ENCODE measurements around the gene TAF7.
"Not testable (repeated sequence)": the region's sequence is repeated elsewhere in the genome, so short reads cannot be mapped to it uniquely, and the experiment has no call there.

TAF7 gene

GRCh38 chr5:141320225-141321169 is at the start of gene TAF7:
TAF7 (minus strand) TSS chr5:141320784; CDS start chr5:141320044, 740 bp downstream.
- peak; percentile 44 for DNase-seq

DNA sequence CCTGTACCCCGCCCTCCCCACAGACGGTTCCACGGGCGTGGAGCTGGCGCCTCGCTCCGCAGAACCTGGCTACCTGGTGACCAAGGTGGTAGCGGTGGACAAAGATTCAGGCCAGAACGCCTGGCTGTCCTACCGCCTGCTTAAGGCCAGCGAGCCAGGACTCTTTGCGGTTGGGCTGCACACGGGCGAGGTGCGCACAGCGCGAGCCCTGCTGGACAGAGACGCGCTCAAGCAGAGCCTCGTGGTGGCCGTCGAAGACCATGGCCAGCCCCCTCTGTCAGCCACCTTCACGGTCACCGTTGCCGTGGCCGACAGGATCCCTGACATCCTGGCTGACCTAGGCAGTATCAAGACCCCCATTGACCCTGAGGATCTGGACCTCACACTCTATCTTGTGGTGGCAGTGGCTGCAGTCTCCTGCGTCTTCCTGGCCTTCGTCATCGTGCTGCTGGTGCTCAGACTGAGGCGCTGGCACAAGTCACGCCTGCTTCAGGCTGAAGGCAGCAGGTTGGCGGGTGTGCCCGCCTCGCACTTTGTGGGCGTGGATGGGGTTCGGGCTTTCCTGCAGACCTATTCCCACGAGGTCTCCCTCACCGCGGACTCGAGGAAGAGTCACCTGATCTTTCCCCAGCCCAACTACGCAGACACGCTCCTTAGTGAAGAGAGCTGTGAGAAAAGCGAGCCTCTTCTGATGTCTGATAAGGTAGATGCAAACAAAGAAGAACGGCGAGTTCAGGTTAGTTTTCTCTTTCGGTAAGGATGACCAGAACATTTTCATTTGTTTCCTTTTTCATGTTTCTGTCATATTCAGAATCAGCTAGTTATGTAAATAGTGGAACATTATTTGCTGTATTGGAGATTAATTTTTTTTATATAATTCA is 45.7 kb upstream of the TAF7 start:
- no peak for DNase-seq

DNA sequence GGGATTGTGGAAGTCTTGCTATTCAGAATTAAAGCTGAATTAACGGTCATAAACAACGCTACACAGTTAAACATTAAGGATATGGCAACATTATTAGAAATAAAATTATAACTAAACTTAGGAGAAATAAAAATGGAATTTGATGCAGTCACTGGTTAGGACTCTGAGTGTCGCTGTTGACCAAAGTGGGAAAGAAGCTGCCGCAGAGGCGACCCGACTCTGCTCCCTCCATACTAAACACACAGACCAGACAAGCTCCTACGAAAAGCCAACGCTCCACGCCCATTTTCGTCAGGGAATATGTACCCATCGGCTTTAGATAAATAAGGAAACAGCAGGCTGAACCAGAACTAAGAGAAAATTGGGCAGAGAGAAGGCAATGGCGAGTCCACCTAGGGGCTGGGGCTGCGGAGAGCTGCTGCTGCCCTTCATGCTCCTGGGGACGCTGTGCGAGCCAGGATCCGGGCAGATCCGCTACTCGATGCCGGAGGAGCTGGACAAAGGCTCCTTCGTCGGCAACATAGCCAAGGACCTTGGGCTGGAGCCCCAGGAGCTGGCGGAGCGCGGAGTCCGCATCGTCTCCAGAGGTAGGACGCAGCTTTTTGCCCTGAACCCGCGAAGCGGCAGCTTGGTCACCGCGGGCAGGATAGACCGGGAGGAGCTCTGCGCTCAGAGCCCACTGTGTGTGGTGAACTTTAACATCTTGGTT is 43.5 kb upstream of the TAF7 start, which contains the start of gene PCDHGA5:
Gene PCDHGA5 (plus strand): TSS at position 211 of the 709 bp plus-strand sequence. CDS start 169 bp downstream, at position 380.
- no peak for DNase-seq

- no peak for DNase-seq
These were observed 42.1 kb upstream of the TAF7 start for GRCh38 chr5:141362719-141363118.

- DNase-seq: no peak
These were observed 40.1 kb upstream of the TAF7 start for GRCh38 chr5:141360685-141361084.

DNA sequence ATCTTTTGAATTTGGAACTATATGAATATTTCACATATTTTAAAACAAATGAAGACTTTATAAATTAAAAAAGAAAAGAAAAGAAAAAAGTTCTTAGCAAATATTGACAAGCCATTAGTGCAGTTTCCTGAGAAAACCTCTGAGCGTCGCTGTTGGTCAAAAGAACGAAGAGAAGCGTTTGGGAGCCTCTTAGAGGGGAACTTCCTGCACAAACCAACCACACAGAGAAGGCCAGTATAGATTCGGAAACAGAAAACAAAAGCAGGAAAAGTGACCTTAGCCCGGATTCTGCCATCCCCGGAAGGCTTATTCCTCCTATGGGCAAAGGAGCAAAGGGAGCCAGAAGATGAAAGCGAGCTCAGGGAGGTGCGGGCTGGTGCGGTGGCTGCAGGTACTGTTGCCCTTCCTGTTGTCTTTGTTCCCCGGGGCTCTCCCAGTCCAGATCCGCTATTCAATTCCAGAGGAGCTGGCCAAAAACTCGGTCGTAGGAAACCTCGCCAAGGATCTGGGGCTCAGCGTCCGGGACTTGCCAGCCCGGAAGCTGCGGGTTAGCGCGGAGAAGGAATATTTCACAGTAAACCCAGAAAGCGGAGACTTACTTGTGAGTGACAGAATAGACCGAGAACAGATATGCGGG is 39.3 kb upstream of the TAF7 start, which contains the start of gene PCDHGB2:
Gene PCDHGB2 (plus strand): TSS at position 205 of the 637 bp plus-strand sequence. CDS start 142 bp downstream, at position 347.
- no peak for DNase-seq

DNA sequence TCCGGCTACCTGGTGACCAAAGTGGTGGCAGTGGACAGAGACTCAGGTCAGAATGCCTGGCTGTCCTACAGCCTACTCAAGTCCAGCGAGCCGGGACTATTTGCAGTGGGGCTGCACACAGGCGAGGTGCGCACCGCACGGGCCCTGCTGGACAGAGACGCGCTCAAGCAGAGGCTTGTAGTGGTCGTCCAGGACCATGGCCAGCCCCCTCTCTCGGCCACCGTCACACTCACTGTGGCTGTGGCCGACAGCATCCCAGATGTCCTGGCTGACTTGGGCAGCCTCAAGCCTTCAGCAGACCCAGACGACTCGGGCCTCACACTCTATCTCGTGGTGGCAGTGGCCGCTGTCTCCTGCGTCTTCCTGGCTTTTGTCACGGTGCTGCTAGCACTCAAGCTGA is 36.4 kb upstream of the TAF7 start:
- DNase-seq: no peak

- DNase-seq: no peak
These were observed 35.5 kb upstream of the TAF7 start for GRCh38 chr5:141356133-141356532.

- DNase-seq: no peak
These were observed 35.1 kb upstream of the TAF7 start for GRCh38 chr5:141355641-141356040.

DNA sequence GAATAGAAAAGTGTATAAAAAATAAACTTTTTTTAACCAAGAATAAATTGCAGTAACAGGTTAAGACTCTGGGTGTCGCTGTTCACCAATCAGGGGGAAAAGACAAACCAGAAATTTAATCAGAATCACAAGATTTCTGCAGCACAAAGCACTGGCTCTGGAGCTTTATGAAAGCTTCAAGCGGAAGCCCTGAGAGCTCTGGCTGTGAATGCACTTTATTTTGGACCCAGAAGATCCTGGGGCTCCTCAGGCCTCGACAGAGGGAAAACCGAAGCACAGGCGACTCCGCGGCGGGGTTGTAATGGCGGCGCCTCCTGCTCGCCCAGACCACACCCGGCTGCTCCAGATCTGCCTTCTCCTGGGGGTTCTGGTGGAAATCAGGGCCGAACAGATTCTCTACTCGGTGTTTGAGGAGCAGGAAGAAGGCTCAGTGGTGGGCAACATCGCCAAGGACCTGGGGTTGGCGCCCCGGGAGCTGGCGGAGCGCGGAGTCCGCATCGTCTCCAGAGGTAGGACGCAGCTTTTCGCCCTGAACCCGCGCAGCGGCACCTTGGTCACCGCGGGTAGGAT is 34.4 kb upstream of the TAF7 start, which contains the start of gene PCDHGA4:
Gene PCDHGA4 (plus strand): TSS at position 122 of the 570 bp plus-strand sequence. CDS start 87 bp downstream, at position 209.
- DNase-seq: no peak

DNA sequence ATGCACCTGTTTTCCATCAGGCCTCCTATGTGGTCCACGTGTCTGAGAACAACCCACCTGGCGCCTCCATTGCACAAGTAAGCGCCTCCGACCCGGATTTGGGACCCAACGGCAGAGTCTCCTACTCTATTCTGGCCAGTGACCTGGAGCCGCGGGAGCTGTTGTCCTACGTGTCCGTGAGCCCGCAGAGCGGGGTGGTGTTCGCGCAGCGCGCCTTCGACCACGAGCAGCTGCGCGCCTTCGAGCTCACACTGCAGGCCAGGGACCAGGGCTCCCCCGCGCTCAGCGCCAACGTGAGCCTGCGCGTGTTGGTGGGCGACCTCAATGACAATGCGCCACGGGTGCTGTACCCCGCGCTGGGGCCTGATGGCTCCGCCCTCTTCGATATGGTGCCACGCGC is 31.0 kb upstream of the TAF7 start:
- no peak for DNase-seq

DNA sequence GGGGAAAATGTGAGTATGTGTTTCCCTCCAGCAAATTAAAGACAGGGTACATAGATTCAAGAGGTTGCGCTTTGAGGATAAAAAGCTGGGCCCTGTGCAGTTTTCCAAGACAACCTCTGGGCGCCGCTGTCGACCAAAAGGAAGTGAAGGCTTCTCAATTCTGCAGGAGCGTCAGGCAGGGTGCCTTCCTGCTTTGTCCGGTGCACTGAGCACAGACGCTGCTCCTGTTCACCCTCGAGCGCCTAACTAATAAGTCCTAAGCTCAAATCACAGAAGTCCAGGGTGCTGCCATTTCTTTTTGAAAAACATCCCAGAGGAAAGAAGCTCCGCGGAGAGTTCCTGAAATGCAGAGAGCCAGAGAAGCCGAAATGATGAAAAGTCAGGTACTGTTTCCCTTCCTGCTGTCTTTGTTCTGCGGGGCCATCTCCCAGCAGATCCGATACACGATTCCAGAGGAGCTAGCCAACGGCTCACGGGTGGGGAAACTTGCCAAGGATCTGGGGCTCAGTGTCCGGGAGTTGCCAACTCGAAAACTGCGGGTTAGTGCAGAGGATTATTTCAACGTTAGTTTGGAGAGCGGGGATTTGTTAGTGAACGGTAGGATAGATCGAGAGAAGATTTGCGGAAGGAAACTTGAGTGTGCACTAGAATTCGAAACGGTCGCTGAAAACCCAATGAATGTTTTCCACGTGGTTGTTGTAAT is 29.5 kb upstream of the TAF7 start, which contains the start of gene PCDHGB1:
Gene PCDHGB1 (plus strand): TSS at position 183 of the 703 bp plus-strand sequence. CDS start 162 bp downstream, at position 345.
- peak; percentile 64 for DNase-seq

GRCh38 chr5:141346017-141346416 is 25.4 kb upstream of the TAF7 start:
- not testable (repeated sequence) for DNase-seq

- no peak for DNase-seq
These were observed 24.7 kb upstream of the TAF7 start for GRCh38 chr5:141345327-141345726.

DNA sequence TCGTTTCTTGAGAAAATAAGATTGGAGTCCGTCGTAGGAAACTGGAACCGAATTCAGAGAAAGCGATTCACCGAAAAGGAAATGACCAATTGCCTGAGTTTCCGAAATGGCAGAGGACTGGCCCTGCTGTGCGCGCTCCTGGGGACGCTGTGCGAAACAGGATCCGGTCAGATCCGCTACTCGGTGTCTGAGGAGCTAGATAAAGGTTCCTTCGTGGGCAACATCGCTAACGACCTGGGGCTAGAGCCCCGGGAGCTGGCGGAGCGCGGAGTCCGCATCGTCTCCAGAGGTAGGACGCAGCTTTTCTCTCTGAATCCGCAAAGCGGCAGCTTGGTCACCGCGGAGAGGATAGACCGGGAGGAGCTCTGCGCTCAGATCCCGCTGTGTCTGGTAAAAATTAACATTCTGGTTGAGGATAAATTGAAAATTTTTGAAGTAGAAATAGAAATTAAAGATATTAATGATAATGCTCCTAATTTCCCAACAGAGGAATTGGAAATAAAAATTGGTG is 23.4 kb upstream of the TAF7 start:
- DNase-seq: no peak

- no peak for DNase-seq
These were observed 22.8 kb upstream of the TAF7 start, which contains the start of gene PCDHGA3 for GRCh38 chr5:141343242-141343952. PCDHGA3 (plus strand) TSS chr5:141343829; CDS start chr5:141344034, 205 bp downstream.

- no peak for DNase-seq
These were observed 22.2 kb upstream of the TAF7 start for GRCh38 chr5:141342773-141343172.

DNA sequence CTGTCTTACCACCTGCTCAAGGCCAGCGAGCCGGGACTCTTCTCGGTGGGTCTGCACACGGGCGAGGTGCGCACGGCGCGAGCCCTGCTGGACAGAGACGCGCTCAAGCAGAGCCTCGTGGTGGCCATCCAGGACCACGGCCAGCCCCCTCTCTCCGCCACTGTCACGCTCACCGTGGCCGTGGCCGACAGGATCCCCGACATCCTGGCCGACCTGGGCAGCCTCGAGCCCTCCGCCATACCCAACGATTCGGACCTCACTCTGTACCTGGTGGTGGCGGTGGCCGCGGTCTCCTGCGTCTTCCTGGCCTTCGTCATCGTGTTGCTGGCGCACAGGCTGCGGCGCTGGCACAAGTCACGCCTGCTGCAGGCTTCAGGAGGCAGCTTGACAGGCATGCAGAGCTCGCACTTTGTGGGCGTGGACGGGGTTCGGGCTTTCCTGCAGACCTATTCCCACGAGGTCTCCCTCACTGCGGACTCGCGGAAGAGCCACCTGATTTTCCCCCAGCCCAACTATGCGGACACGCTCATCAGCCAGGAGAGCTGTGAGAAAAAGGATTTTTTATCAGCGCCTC is 20.3 kb upstream of the TAF7 start:
- DNase-seq: not testable (repeated sequence)

All from NCI-H2081 treated with DMSO at 0.1 percent for 48 hours (cell line).